G401 (cell line): Measurements from ENCODE around the gene PCGF2. TPM values are rescaled to one million over a fixed set of nuclear protein-coding genes. Genes with fewer than 3 reads are reported as not detected.
A peak's percentile ranks its signal among the peaks of the same experiment; 100 is the strongest.
"Not testable (repeated sequence)": the region's sequence is repeated elsewhere in the genome, so short reads cannot be mapped to it uniquely, and the experiment has no call there.

Experiments
- DNase-seq: peaks from one replicate; pipeline ENCODE4 v3.0.0-alpha.2; 2015; ENCODE audit warnings: low spot score
- in situ Hi-C: cut with HindIII; loops from 2 replicates; pipeline ENCODE4 v1.10.0; 2016; ENCODE audit warnings: low sequenced_read_pairs, mixed read lengths
- total RNA-seq: library from RNA; depleted of rRNA; stranded (reverse); fragments of >200 nt; shearing (Covaris generic); gene quantifications from 2 replicates; pipeline ENCODE4 v1.2.3, GENCODE V29; 2014; rRNA removed

PCGF2 gene
- 5.5 and 12.5 TPM in 2 replicates for total RNA-seq

GRCh38 chr17:38748149-38748891 lies at the start of gene PCGF2:
Gene PCGF2 (minus strand): TSS chr17:38748336. CDS start chr17:38740402, 7,934 bp downstream.
- in situ Hi-C loops, result no loop called here
- DNase-seq, result peak; percentile 94

DNA sequence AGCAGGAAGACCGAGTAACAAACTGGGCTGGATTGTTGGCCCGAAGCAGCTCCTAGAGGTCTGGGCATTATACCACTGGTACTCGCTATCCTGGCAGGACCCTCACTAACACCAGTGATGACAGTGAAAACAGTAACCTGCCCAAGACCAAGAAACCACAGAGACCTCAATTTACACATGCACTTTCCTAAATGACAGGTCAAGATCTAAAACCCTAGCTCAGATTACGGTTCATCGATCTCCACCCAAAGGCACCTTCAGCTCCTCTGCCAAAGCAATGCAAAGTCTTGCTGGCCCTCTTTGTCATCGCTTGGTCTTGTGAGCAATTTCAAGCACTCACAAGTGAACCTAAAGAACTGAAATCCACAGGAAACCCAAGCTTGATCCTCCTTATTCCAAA lies 49.7 kb upstream of the PCGF2 start:
- in situ Hi-C loops, result no loop called here
- DNase-seq, result no peak

DNA sequence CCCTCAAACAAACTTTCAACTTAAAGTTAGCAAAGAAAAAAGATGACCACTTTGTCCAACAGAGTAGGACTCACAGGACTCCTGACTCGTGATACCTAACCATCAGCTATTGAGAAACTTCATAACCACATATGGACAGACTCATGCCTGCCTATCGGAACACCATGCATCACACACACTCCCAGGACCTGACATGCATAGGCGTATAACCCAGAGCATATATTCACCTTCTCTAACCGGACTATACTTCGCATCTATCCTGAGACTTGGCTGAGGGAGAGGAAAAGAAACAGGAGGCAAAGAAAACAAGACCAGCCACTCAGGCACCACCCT lies 49.0 kb upstream of the PCGF2 start:
- in situ Hi-C loops, result no loop called here
- DNase-seq, result no peak

DNA sequence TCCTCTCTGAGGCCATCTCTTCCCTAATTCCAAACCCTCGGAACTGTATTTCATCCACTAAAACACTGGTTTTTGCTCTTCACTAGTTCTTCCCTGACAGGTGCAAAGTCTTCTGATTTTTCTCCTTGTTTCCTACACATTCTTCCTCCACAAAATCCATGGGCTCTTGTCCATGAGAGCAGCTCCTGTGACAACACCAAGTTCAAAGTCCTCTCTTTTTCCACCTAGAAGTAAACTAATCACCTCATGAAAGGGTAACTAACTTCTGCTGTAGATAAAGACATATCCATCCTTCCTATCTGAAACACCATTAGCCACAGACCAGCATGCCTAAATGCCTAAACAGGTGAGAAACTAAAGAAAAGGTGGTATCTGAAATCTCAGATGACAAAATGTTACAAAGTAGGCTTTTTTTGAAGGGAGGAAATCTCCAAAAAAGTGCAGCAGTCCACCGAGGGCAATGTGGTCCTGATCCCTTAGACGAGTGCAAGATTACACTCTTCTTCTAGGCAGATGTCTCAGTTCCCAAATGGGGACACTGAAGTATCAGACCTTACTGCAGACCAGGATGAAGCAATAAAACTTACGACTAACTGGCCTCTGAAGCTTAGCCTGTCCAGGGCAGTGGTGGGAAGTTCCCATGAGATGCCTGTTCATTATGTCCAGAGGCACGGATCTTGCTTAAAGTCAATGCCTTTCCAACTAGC lies 48.5 kb upstream of the PCGF2 start:
- in situ Hi-C loops, result no loop called here
- no peak for DNase-seq

GRCh38 chr17:38794221-38794620 lies 46.1 kb upstream of the PCGF2 start:
- in situ Hi-C loops, result no loop called here
- no peak for DNase-seq

- no peak for DNase-seq
- in situ Hi-C loops, result no loop called here
These were observed 43.0 kb upstream of the PCGF2 start for GRCh38 chr17:38791162-38791561.

DNA sequence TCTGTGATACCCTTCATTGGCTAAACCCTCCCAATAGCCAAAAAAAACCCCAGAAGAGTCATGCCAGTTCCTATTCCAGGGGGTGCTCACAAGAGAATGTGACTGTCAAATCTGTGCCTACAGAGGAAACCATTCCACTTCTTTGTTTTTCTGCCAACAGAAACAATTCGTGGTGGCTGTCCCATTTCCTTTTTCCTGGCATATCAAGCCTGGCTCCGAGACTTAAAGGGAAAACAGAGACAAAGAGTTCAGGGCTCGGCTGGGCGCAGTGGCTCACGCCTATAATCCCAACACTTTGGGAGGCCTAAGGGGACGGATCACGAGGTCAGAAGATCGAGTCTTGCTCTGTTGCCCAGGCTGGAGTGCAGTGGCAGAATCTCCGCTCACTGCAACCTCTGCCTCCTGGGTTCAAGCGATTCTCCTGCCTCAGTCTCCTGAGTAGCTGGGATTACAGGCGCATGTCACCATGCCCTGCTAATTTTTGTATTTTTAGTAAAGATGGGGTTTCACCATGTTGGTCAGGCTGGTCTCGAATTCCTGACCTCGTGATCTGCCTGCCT lies 42.1 kb upstream of the PCGF2 start:
- DNase-seq, in situ Hi-C loops: not testable (repeated sequence)

- in situ Hi-C loops, result no loop called here
- no peak for DNase-seq
These were observed 41.0 kb upstream of the PCGF2 start for GRCh38 chr17:38789185-38789584.

GRCh38 chr17:38787999-38788398 lies 39.9 kb upstream of the PCGF2 start:
- in situ Hi-C loops, result not testable (repeated sequence)

DNA sequence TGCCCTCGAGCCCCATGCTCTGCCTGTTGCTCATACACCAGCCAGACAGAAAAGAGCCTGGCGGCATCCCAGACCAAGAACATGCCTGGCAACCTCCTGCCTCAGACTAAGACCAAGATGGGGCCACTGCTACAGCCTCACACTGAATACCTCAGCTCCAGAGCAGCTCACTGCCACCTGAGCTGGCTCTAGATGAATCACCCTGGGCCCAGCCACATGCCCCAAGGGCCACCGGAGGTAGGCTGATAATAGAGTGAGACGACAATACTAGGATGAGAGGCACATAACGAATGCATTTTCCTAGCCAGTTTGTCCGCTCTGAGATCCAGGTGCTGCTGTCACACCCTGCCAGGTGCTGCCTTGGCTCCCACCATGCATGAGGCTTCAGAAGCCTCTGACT lies 38.2 kb upstream of the PCGF2 start:
- DNase-seq, result no peak
- in situ Hi-C loops, result no loop called here

More at GRCh38 chr17:38787999-38788398, 39.9 kb upstream of the PCGF2 start:
- DNase-seq, result not testable (repeated sequence)

- in situ Hi-C loops, result no loop called here
- DNase-seq, result no peak
These were observed 35.1 kb upstream of the PCGF2 start for GRCh38 chr17:38783227-38783626.

GRCh38 chr17:38779965-38780752 lies 32.0 kb upstream of the PCGF2 start:
- in situ Hi-C loops, result no loop called here

DNA sequence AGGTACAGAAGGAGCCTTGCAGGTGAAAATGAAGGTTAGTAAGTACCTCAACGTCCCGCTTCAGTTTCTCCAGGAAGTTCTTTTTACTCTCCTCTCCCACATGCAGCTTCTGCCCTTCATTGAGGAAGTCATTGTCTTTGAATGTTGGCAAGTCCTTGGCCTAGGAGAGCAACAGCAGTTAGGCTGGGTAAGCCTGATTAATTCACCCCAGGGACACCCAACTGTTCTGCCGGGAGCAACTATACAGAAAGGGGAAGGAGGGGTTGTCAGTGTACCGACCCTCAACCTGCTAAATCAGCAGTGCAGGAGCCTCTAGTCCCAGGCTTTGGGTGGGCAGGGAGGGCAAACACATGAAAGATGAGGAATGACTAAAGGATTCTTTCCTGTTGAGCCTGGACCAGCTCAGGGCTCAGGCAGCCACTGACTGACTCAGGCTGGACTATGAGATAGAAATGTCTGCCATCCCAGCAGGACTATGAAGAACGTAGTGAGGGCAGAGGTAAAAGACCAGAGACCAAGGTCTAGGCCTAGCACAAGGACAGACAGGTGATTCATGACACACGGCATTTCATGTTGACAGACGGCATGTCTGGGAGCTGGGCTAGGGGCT lies 29.6 kb upstream of the PCGF2 start:
- no peak for DNase-seq
- in situ Hi-C loops, result no loop called here

More at GRCh38 chr17:38779965-38780752, 32.0 kb upstream of the PCGF2 start:
- no peak for DNase-seq

GRCh38 chr17:38773258-38773657 lies 25.1 kb upstream of the PCGF2 start:
- in situ Hi-C loops, result no loop called here
- DNase-seq, result no peak

DNA sequence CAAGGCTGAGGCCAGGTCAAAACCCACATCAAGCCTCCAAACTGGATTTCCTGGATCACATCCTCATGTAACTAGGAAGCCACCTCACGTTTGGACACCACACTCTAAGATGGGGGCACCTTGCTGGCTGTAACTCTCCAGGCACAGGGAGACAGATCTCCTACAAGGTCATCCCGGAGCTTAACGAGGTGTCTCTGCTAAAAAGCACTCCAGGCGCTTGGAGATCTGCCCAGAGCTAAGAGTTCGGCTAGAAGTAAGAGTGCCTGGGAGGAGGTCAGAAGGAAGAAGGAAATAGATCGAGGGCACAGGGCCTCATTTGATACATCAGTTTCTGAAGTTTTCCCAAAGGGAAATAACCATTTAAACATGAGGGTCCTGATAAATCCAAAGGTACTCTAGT lies 20.3 kb upstream of the PCGF2 start:
- DNase-seq, result no peak
- in situ Hi-C loops, result no loop called here

GRCh38 chr17:38766341-38766740 lies 18.2 kb upstream of the PCGF2 start:
- in situ Hi-C loops, result no loop called here
- DNase-seq, result no peak

DNA sequence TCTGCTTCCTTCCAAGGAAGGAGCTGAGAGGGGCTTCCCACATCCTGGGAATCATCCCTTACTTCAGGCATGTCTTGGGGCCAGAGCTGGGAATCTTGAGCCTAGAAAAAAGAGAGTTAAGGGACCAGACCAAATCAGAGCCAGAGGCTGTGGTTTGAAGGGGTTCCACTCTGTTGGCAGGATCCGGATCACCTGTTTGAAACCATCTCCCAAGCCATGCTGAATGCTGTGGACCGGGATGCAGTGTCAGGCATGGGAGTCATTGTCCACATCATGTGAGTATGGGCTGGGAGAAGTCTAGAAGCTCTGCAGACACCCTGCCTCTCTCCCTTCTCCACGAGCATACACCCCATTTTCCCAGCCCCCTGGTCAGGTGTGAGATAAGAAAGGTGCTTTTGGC lies 14.1 kb upstream of the PCGF2 start:
- in situ Hi-C loops, result no loop called here
- no peak for DNase-seq

- in situ Hi-C loops, result no loop called here
- peak; percentile 32 for DNase-seq
These were observed 13.5 kb upstream of the PCGF2 start for GRCh38 chr17:38761612-38762011.

GRCh38 chr17:38753071-38753506 lies 5.0 kb upstream of the PCGF2 start:
- no peak for DNase-seq
- in situ Hi-C loops, result no loop called here
